ENCODE measurements around the gene PYGB. TPM values are rescaled to one million over a fixed set of nuclear protein-coding genes. Genes with fewer than 3 reads are reported as not detected.

Gene PYGB
- total and polyA plus RNA-seq, 2 donors (not counting 1 experiment from before 2014, with no cell fraction given) = 22.5 to 30.6 TPM

GRCh38 chr20:25237610-25238318 is 10.1 kb upstream of the PYGB start:
- Histone ChIP-seq H4K20me1 (ENCODE audit: control insufficient read depth, insufficient read depth, low read length, poor library complexity, severe bottlenecking) (no peaks in the 10 kb centered on the region), H3K27ac (ENCODE audit: low read length in 2 of 2) (no peak overlapping the region), H3K9ac (ENCODE audit: low read length) (no peak overlapping the region), H3K4me2 (replicated peaks; ENCODE audit: low read depth, low read length, poor library complexity, severe bottlenecking) (no peak overlapping the region), H2AFZ (ENCODE audit: insufficient read depth, low read depth, low read length, poor library complexity, severe bottlenecking) (no peak overlapping the region), H3K27me3 (replicated peaks in 1 of 4; ENCODE audit: control extremely low read depth in 1 of 4, control insufficient read depth in 3 of 4, insufficient read depth in 4 of 4, low read length in 3 of 4) (peaks cover 0 to 14% (median 5%) of the 10 kb centered on the region in 4 experiments), H3K36me3 (replicated peaks in 1 of 2; ENCODE audit: control extremely low read depth in 1 of 2, control insufficient read depth in 1 of 2, extremely low read depth in 1 of 2, insufficient read depth in 2 of 2, low read length in 1 of 2) (no peaks in the 10 kb centered on the region), H3K4me3 (ENCODE audit: control extremely low read depth in 1 of 5, extremely low read depth in 1 of 5, insufficient read depth in 1 of 5, low read depth in 2 of 5, low read length in 4 of 5) (no peak overlapping the region), H3K4me1 (ENCODE audit: control insufficient read depth in 2 of 2, insufficient read depth in 2 of 2, low read length in 2 of 2) (no peaks in the 10 kb centered on the region), H3K79me2 (ENCODE audit: control insufficient read depth, insufficient read depth, low read length) (no peaks in the 10 kb centered on the region), H3K9me3 (ENCODE audit: control extremely low read depth in 1 of 3, control insufficient read depth in 2 of 3, insufficient read depth in 1 of 3, low read length in 2 of 3) (peaks cover 0 to 2% (median 0%) of the 10 kb centered on the region in 3 donors)
- DNase-seq (no peak), ATAC-seq (ENCODE audit: low read depth) (no peak)
- ChIA-PET CTCF (no interaction called here), POLR2A (no interaction called here)
- 83% methylated on average over 6 of the region's 10 CpGs for WGBS (ENCODE audit: insufficient coverage)
- TF ChIP-seq CTCF (IDR thresholded peaks at IDR 0.05) (no peak), EZH2 (IDR thresholded peaks at IDR 0.05; ENCODE audit: borderline replicate concordance, insufficient read depth, low read depth, low read length, poor library complexity, severe bottlenecking) (no peak)
- Mint-ChIP-seq H3K9me3 (ENCODE audit: insufficient read depth) (no peaks in the 10 kb centered on the region), H3K4me3 (no peak overlapping the region), H3K4me1 (no peaks in the 10 kb centered on the region), H3K27me3 (peaks cover 31% of the 10 kb centered on the region), H3K27ac (no peak overlapping the region)
- intact Hi-C loops (cut with micrococcal nuclease) = no loop called here

DNA sequence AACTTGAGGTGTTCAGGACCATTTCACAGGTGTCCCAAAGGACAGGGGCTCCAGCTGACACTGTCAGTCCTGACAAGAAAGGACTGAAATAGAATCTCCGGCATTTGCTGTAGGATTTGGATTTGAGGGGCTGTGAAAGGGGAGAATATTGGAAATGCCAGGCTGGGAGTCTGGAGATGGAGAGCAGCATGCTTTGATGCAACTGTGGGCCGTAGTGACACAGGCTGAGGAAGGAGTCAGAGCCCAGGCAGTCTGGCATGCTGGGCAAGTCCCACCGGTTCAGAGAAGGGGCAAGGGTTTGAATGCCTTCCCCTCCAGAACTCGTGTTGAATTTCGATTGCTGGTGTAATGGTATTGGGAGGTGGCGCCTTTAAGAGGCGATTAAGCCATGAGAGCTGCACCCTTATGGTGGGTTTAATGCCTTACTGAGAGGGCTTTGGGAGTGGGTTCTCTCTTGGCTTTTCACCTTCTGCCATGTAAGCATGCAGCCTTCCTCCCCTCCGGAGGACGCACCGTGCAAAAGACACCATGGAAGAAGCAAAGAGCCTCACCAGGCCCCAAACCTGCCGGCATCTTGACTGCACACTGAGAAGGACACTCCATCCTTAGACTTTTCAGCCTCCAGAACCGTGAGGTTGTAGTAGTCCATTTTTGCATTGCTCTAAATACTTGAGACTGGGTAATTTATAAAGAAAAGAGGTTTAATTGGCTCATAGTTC is 9.4 kb upstream of the PYGB start:
- no peak overlapping the region for H3K4me3 ChIP-seq (ENCODE audit: control extremely low read depth in 1 of 5, extremely low read depth in 1 of 5, insufficient read depth in 1 of 5, low read depth in 2 of 5, low read length in 4 of 5)
- H3K27ac ChIP-seq (ENCODE audit: low read length in 2 of 2) = no peak overlapping the region
- TF ChIP-seq CTCF (IDR thresholded peaks at IDR 0.05) = no peak
- TF ChIP-seq EZH2 (IDR thresholded peaks at IDR 0.05; ENCODE audit: borderline replicate concordance, insufficient read depth, low read depth, low read length, poor library complexity, severe bottlenecking) = no peak
- peaks cover 3% of the 10 kb centered on the region for H3K9me3 Mint-ChIP-seq (ENCODE audit: insufficient read depth)
- no peak for ATAC-seq (ENCODE audit: low read depth)
- H3K4me1 Mint-ChIP-seq = no peaks in the 10 kb centered on the region
- no peak for DNase-seq
- H3K27me3 Mint-ChIP-seq = peaks cover 38% of the 10 kb centered on the region
- CTCF ChIA-PET = no interaction called here
- no peak overlapping the region for H3K4me3 Mint-ChIP-seq
- H3K27ac Mint-ChIP-seq = no peak overlapping the region
- intact Hi-C loops (cut with micrococcal nuclease) = no loop called here
- no peaks in the 10 kb centered on the region for H3K4me1 ChIP-seq (ENCODE audit: control insufficient read depth in 2 of 2, insufficient read depth in 2 of 2, low read length in 2 of 2)
- no peak overlapping the region for H3K9ac ChIP-seq (ENCODE audit: low read length)
- no peak overlapping the region for H3K4me2 ChIP-seq (replicated peaks; ENCODE audit: low read depth, low read length, poor library complexity, severe bottlenecking)
- no peaks in the 10 kb centered on the region for H4K20me1 ChIP-seq (ENCODE audit: control insufficient read depth, insufficient read depth, low read length, poor library complexity, severe bottlenecking)
- 98% methylated on average over 5 of the region's 12 CpGs for WGBS (ENCODE audit: insufficient coverage)
- no peak overlapping the region for H2AFZ ChIP-seq (ENCODE audit: insufficient read depth, low read depth, low read length, poor library complexity, severe bottlenecking)
- peaks cover 0 to 14% (median 5%) of the 10 kb centered on the region in 4 experiments for H3K27me3 ChIP-seq (replicated peaks in 1 of 4; ENCODE audit: control extremely low read depth in 1 of 4, control insufficient read depth in 3 of 4, insufficient read depth in 4 of 4, low read length in 3 of 4)
- peaks cover 0 to 2% (median 1%) of the 10 kb centered on the region in 3 donors for H3K9me3 ChIP-seq (ENCODE audit: control extremely low read depth in 1 of 3, control insufficient read depth in 2 of 3, insufficient read depth in 1 of 3, low read length in 2 of 3)
- no peaks in the 10 kb centered on the region for H3K79me2 ChIP-seq (ENCODE audit: control insufficient read depth, insufficient read depth, low read length)
- H3K36me3 ChIP-seq (replicated peaks in 1 of 2; ENCODE audit: control extremely low read depth in 1 of 2, control insufficient read depth in 1 of 2, extremely low read depth in 1 of 2, insufficient read depth in 2 of 2, low read length in 1 of 2) = no peaks in the 10 kb centered on the region
- POLR2A ChIA-PET = no interaction called here

All from B cell (primary cell).